ENCODE measurements around the gene PTGDS.

The PTGDS gene

GRCh38 chr9:136977223-136977622 is at the start of gene PTGDS:
Gene PTGDS, plus strand, starts transcription at chr9:136977504. Its CDS starts 75 bp downstream, at chr9:136977579.
- Mint-ChIP-seq H3K27me3 (peaks cover 62% of the 10 kb centered on the region), H3K27ac (no peak within 1 kb of the TSS), H3K9me3 (no peaks in the 10 kb centered on the region), H3K4me1 (no peaks in the 10 kb centered on the region), H3K36me3 (no peaks in the 10 kb centered on the region), H3K4me3 (no peak within 1 kb of the TSS)
- ATAC-seq = no peak

- Mint-ChIP-seq H3K9me3 (no peaks in the 10 kb centered on the region), H3K36me3 (peaks cover 33% of the 10 kb centered on the region), H3K4me1 (peaks cover 18% of the 10 kb centered on the region), H3K27me3 (no peaks in the 10 kb centered on the region), H3K27ac (peak overlapping the region; percentile 15), H3K4me3 (no peak overlapping the region)
- peak; percentile 52 for ATAC-seq
Measured at GRCh38 chr9:136928591-136928990, 48.7 kb upstream of the PTGDS start.

- Mint-ChIP-seq H3K36me3 (peaks cover 31% of the 10 kb centered on the region), H3K9me3 (no peaks in the 10 kb centered on the region), H3K4me1 (peaks cover 18% of the 10 kb centered on the region), H3K27ac (no peak overlapping the region), H3K4me3 (no peak overlapping the region), H3K27me3 (no peaks in the 10 kb centered on the region)
- ATAC-seq = no peak
Measured at GRCh38 chr9:136930014-136930413, 47.3 kb upstream of the PTGDS start.

GRCh38 chr9:136931611-136932130 is 45.6 kb upstream of the PTGDS start:
- Mint-ChIP-seq H3K9me3 (no peaks in the 10 kb centered on the region), H3K36me3 (peaks cover 36% of the 10 kb centered on the region), H3K27me3 (no peaks in the 10 kb centered on the region), H3K4me3 (no peak overlapping the region), H3K27ac (peak overlapping the region; percentile 78), H3K4me1 (peaks cover 18% of the 10 kb centered on the region)
- ATAC-seq = no peak

GRCh38 chr9:136934277-136934676 is 43.0 kb upstream of the PTGDS start:
- H3K27me3 Mint-ChIP-seq = no peaks in the 10 kb centered on the region
- H3K27ac Mint-ChIP-seq = no peak overlapping the region
- no peak for ATAC-seq
- H3K36me3 Mint-ChIP-seq = peaks cover 42% of the 10 kb centered on the region
- H3K9me3 Mint-ChIP-seq = no peaks in the 10 kb centered on the region
- peaks cover 21% of the 10 kb centered on the region for H3K4me1 Mint-ChIP-seq
- H3K4me3 Mint-ChIP-seq = no peak overlapping the region

GRCh38 chr9:136935651-136936050 is 41.7 kb upstream of the PTGDS start:
- no peak overlapping the region for H3K27ac Mint-ChIP-seq
- H3K36me3 Mint-ChIP-seq = peaks cover 50% of the 10 kb centered on the region
- no peak for ATAC-seq
- no peaks in the 10 kb centered on the region for H3K27me3 Mint-ChIP-seq
- H3K9me3 Mint-ChIP-seq = no peaks in the 10 kb centered on the region
- peaks cover 26% of the 10 kb centered on the region for H3K4me1 Mint-ChIP-seq
- H3K4me3 Mint-ChIP-seq = no peak overlapping the region

GRCh38 chr9:136936645-136937170 is 40.6 kb upstream of the PTGDS start:
- Mint-ChIP-seq H3K9me3 (no peaks in the 10 kb centered on the region), H3K27me3 (no peaks in the 10 kb centered on the region), H3K36me3 (peaks cover 60% of the 10 kb centered on the region), H3K27ac (no peak overlapping the region), H3K4me3 (no peak overlapping the region), H3K4me1 (peaks cover 23% of the 10 kb centered on the region)
- no peak for ATAC-seq

GRCh38 chr9:136937186-136938001 is 39.9 kb upstream of the PTGDS start:
- H3K4me3 Mint-ChIP-seq = no peak overlapping the region
- no peaks in the 10 kb centered on the region for H3K9me3 Mint-ChIP-seq
- H3K27me3 Mint-ChIP-seq = no peaks in the 10 kb centered on the region
- H3K36me3 Mint-ChIP-seq = peaks cover 67% of the 10 kb centered on the region
- H3K27ac Mint-ChIP-seq = no peak overlapping the region
- peaks cover 16% of the 10 kb centered on the region for H3K4me1 Mint-ChIP-seq
- ATAC-seq = no peak

GRCh38 chr9:136939431-136939995 is 37.8 kb upstream of the PTGDS start:
- no peak for ATAC-seq
- no peak overlapping the region for H3K4me3 Mint-ChIP-seq

GRCh38 chr9:136939996-136940525 is 37.2 kb upstream of the PTGDS start:
- ATAC-seq = no peak
- H3K9me3 Mint-ChIP-seq = no peaks in the 10 kb centered on the region
- peaks cover 14% of the 10 kb centered on the region for H3K4me1 Mint-ChIP-seq
- no peak overlapping the region for H3K27ac Mint-ChIP-seq
- no peak overlapping the region for H3K4me3 Mint-ChIP-seq
- H3K27me3 Mint-ChIP-seq = no peaks in the 10 kb centered on the region
- H3K36me3 Mint-ChIP-seq = peaks cover 56% of the 10 kb centered on the region

More at GRCh38 chr9:136939431-136939995, 37.8 kb upstream of the PTGDS start:
- no peaks in the 10 kb centered on the region for H3K9me3 Mint-ChIP-seq
- H3K4me1 Mint-ChIP-seq = peaks cover 9% of the 10 kb centered on the region
- H3K27me3 Mint-ChIP-seq = no peaks in the 10 kb centered on the region
- H3K27ac Mint-ChIP-seq = peak overlapping the region; percentile 43
- peaks cover 56% of the 10 kb centered on the region for H3K36me3 Mint-ChIP-seq

GRCh38 chr9:136940526-136941230 is 36.6 kb upstream of the PTGDS start:
- Mint-ChIP-seq H3K4me1 (peaks cover 15% of the 10 kb centered on the region), H3K36me3 (peaks cover 56% of the 10 kb centered on the region), H3K4me3 (no peak overlapping the region), H3K9me3 (no peaks in the 10 kb centered on the region), H3K27ac (no peak overlapping the region), H3K27me3 (no peaks in the 10 kb centered on the region)
- ATAC-seq = no peak

GRCh38 chr9:136941231-136942111 is 35.8 kb upstream of the PTGDS start:
- Mint-ChIP-seq H3K9me3 (no peaks in the 10 kb centered on the region), H3K4me3 (no peak overlapping the region), H3K4me1 (peaks cover 15% of the 10 kb centered on the region), H3K27me3 (no peaks in the 10 kb centered on the region), H3K27ac (no peak overlapping the region), H3K36me3 (peaks cover 52% of the 10 kb centered on the region)
- no peak for ATAC-seq

- no peak for ATAC-seq
- H3K27ac Mint-ChIP-seq = no peak overlapping the region
- no peaks in the 10 kb centered on the region for H3K27me3 Mint-ChIP-seq
- H3K36me3 Mint-ChIP-seq = peaks cover 48% of the 10 kb centered on the region
- peak overlapping the region; percentile 80 for H3K4me3 Mint-ChIP-seq
- no peaks in the 10 kb centered on the region for H3K9me3 Mint-ChIP-seq
- peaks cover 19% of the 10 kb centered on the region for H3K4me1 Mint-ChIP-seq
Measured at GRCh38 chr9:136942112-136942880, 35.0 kb upstream of the PTGDS start.

GRCh38 chr9:136942881-136943230 is 34.4 kb upstream of the PTGDS start:
- no peak for ATAC-seq
- no peaks in the 10 kb centered on the region for H3K27me3 Mint-ChIP-seq
- H3K4me1 Mint-ChIP-seq = peaks cover 20% of the 10 kb centered on the region
- no peaks in the 10 kb centered on the region for H3K9me3 Mint-ChIP-seq
- H3K36me3 Mint-ChIP-seq = peaks cover 42% of the 10 kb centered on the region
- peak overlapping the region; percentile 88 for H3K27ac Mint-ChIP-seq
- peak overlapping the region; percentile 80 for H3K4me3 Mint-ChIP-seq

Measured in stimulated activated memory B cell treated with anti-CD40 and anti-IgM and Interleukin-4, amounts not matched to agents 10 μg/mL and 1 μg/mL and 100 μg/mL, for 72 hours (primary cell).